Subcutaneous abdominal adipose tissue (tissue), 5 donors: ENCODE measurements around the gene TRIM63.
"Not testable (repeated sequence)": the region's sequence is repeated elsewhere in the genome, so short reads cannot be mapped to it uniquely, and the experiment has no call there.

ENCODE experiments used
- H3K27ac ChIP-seq: one replicate; pipeline ENCODE4 v1.7.0; 2013; ENCODE audit warnings: low read depth, mild to moderate bottlenecking, inconsistent platforms, low read length, moderate library complexity
- H3K27me3 ChIP-seq, 5 donors: one replicate each; pipeline ENCODE4 v1.7.0; 2013; ENCODE audit warnings: low read length in 5 of 5, inconsistent platforms in 1 of 5; ENCODE audit not compliant: control insufficient read depth in 5 of 5, insufficient read depth in 4 of 5
- H3K36me3 ChIP-seq, 5 donors: one replicate each; pipeline ENCODE4 v1.7.0; 2013; ENCODE audit warnings: low read length in 5 of 5; ENCODE audit not compliant: control insufficient read depth in 5 of 5, insufficient read depth in 5 of 5
- H3K4me1 ChIP-seq, 5 donors: one replicate each; pipeline ENCODE4 v1.7.0; 2013; ENCODE audit warnings: low read length in 5 of 5, mild to moderate bottlenecking in 3 of 5, moderate library complexity in 1 of 5; ENCODE audit not compliant: control insufficient read depth in 5 of 5, insufficient read depth in 5 of 5
- H3K4me3 ChIP-seq, 5 donors: one replicate each; pipeline ENCODE4 v1.7.0; 2013; ENCODE audit warnings: low read length in 5 of 5, low read depth in 1 of 5
- H3K9ac ChIP-seq, 5 donors: one replicate each; pipeline ENCODE4 v1.7.0; 2013; ENCODE audit warnings: low read length in 5 of 5, mild to moderate bottlenecking in 4 of 5, moderate library complexity in 3 of 5
- H3K9me3 ChIP-seq, 5 donors: one replicate each; pipeline ENCODE4 v1.7.0; 2013; ENCODE audit warnings: low read length in 5 of 5; ENCODE audit not compliant: control insufficient read depth in 5 of 5
- donor health status: healthy.
- donor health status: healthy.
- donor health status: healthy.
- donor health status: healthy.
- donor health status: healthy.

Gene TRIM63

DNA sequence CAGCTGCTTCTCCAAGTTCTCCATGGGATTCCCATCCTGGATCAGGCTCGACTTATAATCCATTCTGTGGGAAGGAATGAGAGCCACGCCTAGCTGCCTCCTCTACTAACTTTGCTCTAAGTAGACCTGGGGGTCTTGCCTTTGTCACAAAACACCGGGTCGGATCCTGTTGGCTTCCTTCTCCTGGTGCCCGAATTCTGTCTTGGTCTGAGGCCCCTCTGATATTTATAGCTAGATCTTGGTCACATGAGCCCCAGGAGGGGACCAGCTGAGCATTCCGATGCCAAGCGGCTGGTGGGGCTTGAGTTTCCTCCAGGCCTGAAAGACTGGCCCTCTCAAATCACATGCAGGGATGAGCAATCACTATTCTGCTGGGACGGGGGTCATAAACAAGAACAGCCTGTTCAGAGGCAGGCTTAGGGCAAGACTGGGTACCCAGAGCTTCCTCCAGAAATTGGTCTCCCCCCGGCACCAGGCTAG is at the start of gene TRIM63:
Gene TRIM63, minus strand, starts transcription at position 199 of the 480 bp plus-strand sequence. Its CDS starts 136 bp downstream, at position 63.
- no peak within 1 kb of the TSS for H3K27ac ChIP-seq
- H3K36me3 ChIP-seq, result no peaks in the 10 kb centered on the region
- no peak within 1 kb of the TSS for H3K9ac ChIP-seq
- H3K27me3 ChIP-seq, result peaks cover 8 to 30% (median 17%) of the 10 kb centered on the region in 5 donors
- H3K4me3 ChIP-seq, result no peak within 1 kb of the TSS
- no peaks in the 10 kb centered on the region for H3K4me1 ChIP-seq
- no peaks in the 10 kb centered on the region for H3K9me3 ChIP-seq

DNA sequence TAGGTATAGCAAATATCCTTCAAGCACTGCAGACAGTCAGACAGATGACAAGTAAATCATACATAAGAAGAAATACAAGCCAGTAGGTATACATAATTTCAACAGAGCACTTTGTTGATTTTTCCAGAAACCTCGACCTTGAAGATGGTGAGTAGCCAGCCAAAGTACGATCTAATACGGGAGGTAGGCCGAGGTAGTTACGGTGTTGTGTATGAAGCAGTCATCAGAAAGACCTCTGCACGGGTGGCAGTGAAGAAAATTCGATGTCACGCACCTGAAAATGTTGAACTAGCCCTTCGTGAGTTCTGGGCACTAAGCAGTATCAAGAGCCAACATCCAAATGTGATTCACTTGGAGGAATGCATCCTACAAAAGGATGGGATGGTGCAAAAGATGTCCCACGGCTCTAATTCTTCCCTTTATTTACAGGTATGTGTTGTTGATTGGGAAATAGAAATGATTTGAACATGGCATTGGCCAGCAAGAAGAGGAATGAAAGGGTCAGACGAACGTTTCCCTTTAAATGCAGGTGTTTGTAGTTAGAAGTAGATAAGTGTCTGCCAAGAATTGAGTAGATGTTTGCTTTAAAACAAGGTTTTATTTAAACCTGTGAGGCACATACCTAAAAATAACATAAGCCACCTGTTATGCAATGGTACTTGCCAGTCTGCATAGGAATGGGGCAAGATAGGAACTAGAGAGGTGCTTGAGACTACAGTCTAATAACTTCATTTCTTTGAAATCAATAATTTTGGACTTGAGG is 46.9 kb upstream of the TRIM63 start:
- Histone ChIP-seq H3K9me3 (no peaks in the 10 kb centered on the region), H3K27ac (no peak overlapping the region), H3K4me1 (peaks cover 3 to 22% (median 19%) of the 10 kb centered on the region in 5 donors), H3K9ac (peak overlapping the region in 1 of 5 donors; percentile 2), H3K27me3 (no peaks in the 10 kb centered on the region), H3K36me3 (peaks cover 10 to 24% (median 11%) of the 10 kb centered on the region in 5 donors), H3K4me3 (no peak overlapping the region)

DNA sequence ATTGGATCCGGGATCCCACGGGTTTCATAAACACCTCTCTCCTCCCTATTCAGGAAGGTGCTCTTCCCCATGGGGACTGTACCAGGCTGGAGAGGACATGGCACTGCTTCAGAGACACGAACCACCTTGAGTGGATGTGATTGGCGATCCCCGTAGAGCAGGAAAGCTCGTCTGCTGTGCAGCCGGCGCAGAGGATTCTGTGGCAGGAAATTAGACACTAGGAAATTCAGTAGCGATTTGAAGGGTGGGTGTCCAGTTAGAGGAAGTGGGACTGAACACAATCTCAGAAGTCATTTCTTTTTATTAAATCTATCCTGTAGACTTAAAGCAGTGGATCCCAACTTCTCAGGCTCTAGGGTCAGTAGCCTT is 45.0 kb upstream of the TRIM63 start:
- H3K27me3 ChIP-seq, result no peaks in the 10 kb centered on the region
- peak overlapping the region; percentile 91 to 99 (median 97) for H3K4me3 ChIP-seq
- H3K9ac ChIP-seq, result peak overlapping the region; percentile 66 to 90 (median 86)
- H3K27ac ChIP-seq, result peak overlapping the region; percentile 69
- peaks cover 5 to 14% (median 7%) of the 10 kb centered on the region in 5 donors for H3K36me3 ChIP-seq
- H3K4me1 ChIP-seq, result peaks cover 3 to 22% (median 19%) of the 10 kb centered on the region in 5 donors
- no peaks in the 10 kb centered on the region for H3K9me3 ChIP-seq

DNA sequence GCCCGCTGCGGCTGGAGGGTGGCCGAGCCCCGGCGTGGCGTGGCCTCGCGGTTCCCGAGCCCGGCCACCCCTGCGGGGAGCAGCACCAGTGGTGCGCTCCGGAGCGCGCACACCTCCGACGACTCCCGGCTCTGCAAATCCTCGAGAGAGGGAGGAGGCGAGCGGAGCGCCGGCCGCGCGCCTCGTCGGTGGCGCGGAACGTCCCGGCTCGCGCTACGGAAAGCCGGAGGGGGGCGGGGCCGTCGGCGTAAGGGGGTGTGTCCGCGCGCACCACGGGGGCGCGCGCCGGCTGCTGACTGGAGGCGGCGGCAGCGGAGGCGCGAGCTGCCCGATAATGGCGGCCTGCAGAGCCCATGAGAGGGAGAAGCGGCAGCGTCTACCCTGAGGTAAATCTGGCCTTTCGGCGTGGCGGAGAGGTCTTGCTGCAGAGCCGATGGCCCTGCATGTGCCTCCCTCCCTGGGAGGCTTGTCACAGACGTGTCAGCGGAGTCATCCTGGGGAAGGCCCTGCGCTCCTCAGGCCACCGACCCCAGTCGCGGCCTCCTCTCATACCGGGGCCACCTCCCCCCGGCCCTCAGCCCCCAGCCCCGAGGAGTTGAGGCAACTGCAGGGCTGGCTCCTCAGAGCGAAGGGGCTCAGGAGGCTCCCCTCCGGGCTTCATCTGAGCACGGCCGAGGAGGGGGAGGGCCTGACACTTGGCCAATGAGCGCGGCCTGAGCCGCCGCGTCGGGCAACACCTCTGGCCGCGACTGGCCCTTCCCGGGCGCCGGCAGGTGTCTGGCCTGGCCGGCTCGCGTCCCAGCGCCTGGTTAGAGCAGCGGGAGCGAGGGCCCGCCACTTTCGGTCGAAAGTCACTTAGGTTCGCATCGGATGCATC is 44.3 kb upstream of the TRIM63 start, which contains the start of gene PDIK1L:
Gene PDIK1L, plus strand, starts transcription at position 295 of the 877 bp plus-strand sequence. CDS start 2,485 bp downstream, outside the sequence.
- Histone ChIP-seq H3K27me3 (no peaks in the 10 kb centered on the region), H3K27ac (peak within 1 kb of the TSS; percentile 69), H3K4me3 (peak within 1 kb of the TSS; percentile 91 to 99 (median 97)), H3K4me1 (peaks cover 3 to 22% (median 19%) of the 10 kb centered on the region in 5 donors), H3K9ac (peak within 1 kb of the TSS; percentile 85 to 90 (median 86)), H3K9me3 (no peaks in the 10 kb centered on the region), H3K36me3 (peaks cover 5 to 13% (median 7%) of the 10 kb centered on the region in 5 donors)

DNA sequence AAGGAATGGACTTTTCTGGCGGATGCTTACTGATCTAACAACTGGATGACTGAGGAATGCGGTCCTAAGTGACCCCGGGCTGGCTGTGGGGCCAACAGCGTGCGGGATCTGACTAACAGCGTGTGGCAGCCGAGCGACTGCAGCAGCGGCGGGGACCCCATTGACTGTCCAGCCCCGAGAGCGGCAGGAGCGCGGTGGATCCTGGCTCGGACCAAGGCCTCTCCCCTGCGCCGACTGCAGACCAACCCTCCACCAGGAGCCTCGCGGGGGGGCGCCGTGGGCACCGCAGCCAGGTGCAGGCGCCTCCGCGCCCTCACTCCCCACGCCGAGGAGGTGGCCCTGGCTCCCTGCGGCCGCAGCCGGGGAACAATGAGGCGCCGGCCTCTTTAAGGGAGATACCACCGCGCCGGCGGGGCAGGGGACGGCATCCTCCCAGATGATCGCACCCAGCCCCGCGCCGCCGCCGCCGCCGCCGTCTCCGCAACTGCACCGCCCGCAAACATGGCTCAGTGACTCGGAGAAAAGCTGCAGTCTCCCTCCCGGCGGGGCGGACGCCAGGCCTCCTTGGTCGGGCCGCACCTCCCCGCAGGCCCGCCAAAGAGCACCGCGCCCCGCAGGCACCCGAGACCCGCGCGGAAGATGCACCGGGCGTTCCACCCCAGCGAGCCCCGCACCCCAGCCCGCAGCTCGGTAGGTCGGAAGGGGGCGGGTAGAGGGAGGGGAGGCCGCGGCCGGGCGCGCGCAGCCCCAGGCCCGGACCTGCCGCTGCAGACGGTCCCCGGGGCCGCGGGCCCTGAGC is 43.5 kb upstream of the TRIM63 start:
- H3K27ac ChIP-seq, result peak overlapping the region; percentile 54
- peaks cover 5 to 13% (median 7%) of the 10 kb centered on the region in 5 donors for H3K36me3 ChIP-seq
- H3K27me3 ChIP-seq, result no peaks in the 10 kb centered on the region
- H3K4me1 ChIP-seq, result peaks cover 3 to 22% (median 19%) of the 10 kb centered on the region in 5 donors
- no peaks in the 10 kb centered on the region for H3K9me3 ChIP-seq
- H3K4me3 ChIP-seq, result peak overlapping the region; percentile 81 to 99 (median 97)
- peak overlapping the region; percentile 42 to 89 (median 85) for H3K9ac ChIP-seq

DNA sequence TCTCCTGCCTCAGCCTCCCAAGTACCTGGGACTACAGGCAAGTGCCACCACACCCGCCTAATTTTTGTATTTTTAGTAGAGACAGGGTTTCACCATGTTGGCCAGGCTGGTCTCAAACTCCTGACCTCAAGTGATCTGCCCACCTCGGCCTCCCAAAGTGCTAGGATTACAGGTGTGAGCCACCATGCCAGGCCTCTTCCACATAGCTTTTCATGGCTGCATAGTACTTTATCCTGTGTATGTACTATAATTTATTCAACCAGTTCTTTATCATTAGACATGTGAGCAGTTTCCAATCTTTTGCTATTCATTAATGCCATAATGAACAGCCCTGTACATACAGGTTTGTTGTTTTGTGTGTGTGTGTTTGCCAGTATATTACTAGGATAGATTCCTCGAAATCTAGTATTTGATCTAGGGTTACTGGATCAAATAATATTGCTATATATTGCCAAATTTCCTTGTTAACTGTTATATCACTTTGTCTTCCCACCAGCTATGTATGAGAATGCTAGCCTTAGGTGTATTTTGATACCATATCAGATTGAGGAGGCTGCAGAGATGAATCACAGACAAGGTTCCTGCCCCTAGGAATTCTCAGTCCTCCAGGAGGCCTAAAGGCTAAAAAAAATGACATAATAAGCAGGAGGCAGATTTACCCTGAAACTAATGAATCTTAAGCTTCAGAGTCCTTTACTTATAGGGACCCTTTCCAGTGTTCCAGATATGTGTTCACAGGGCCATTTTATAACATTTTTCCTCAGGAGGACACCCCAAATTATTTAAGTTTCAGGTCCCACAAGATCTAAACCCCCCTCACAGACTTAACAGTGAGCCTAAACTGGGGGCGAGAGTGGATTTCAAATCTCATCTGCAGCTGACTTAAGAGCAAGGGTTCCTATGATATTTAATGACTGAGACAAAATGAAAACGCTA is 42.1 kb upstream of the TRIM63 start:
- Histone ChIP-seq H3K9me3 (no peaks in the 10 kb centered on the region), H3K4me3 (no peak overlapping the region), H3K9ac (peak overlapping the region in 1 of 5 donors; percentile 78), H3K27ac (no peak overlapping the region), H3K27me3 (no peaks in the 10 kb centered on the region), H3K36me3 (peaks cover 0 to 5% (median 0%) of the 10 kb centered on the region in 5 donors), H3K4me1 (peaks cover 3 to 22% (median 19%) of the 10 kb centered on the region in 5 donors)

DNA sequence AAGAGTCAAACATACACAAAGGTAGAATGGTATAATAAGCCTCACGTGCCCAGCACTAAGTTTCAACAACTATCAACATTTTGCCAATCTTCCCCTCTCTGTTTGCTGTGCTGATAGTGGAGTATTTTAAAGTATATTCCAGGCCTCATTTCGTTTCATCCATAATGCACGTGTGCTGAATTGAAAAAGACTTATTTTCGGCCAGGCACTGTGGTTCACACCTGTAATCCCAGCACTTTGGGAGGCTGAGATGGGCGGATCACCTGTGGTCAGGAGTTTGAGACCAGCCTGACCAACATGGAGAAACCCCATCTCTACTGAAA is 37.8 kb upstream of the TRIM63 start:
- H3K9ac ChIP-seq, H3K27ac ChIP-seq, H3K27me3 ChIP-seq, H3K4me1 ChIP-seq, H3K4me3 ChIP-seq, H3K36me3 ChIP-seq, H3K9me3 ChIP-seq: not testable (repeated sequence)

DNA sequence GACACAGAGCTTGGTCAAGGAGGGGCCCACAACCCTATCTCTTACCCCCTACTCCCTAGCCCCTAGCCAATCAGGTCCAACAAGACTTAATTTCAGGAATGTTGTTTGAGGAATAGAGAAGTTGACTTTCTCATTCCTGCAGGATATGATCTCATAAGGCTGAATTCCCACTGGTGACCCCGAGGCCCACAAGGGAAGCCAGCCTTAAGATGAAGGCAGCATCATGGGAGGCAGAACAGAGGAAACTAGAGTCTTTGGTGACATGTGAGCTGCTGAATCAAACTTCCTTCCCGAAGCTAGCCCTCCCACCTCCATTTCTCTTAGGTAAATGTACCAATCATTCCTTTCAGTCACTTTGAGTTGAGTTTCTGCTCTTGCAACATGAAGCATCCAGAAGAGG is 35.1 kb upstream of the TRIM63 start:
- Histone ChIP-seq H3K27me3 (peaks cover 0 to 4% (median 3%) of the 10 kb centered on the region in 5 donors), H3K27ac (no peak overlapping the region), H3K4me1 (no peaks in the 10 kb centered on the region), H3K36me3 (no peaks in the 10 kb centered on the region), H3K9me3 (no peaks in the 10 kb centered on the region), H3K9ac (peak overlapping the region in 1 of 5 donors; percentile 2), H3K4me3 (no peak overlapping the region)

DNA sequence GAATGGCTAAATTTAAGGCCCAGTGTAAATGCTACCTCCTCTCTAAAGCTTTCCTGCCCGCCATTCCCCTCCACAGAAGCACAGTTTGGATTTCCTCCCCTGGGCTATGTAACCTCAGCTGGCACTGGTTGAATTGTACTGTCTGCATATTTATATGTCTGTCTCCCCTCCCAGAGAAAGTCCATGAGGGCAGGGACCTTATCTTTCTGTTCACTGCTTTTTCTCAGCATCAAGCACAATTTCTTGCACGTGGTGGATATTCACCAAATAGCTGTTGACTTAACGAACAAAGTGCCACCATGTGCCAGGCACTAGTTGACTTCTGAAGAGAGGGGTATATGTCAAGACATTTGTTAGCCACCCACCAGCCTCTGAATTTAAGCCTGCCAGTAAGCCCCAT is 34.7 kb upstream of the TRIM63 start:
- peaks cover 0 to 4% (median 3%) of the 10 kb centered on the region in 5 donors for H3K27me3 ChIP-seq
- no peak overlapping the region for H3K9ac ChIP-seq
- no peaks in the 10 kb centered on the region for H3K36me3 ChIP-seq
- no peak overlapping the region for H3K27ac ChIP-seq
- H3K4me1 ChIP-seq, result no peaks in the 10 kb centered on the region
- no peak overlapping the region for H3K4me3 ChIP-seq
- H3K9me3 ChIP-seq, result no peaks in the 10 kb centered on the region
